Activated CD4-positive, CD25-positive, alpha-beta regulatory T cell treated with anti-CD3 and anti-CD28 coated beads, Interleukin-2, amount 50 U/mL, for 16 hours (primary cell): Measurements from ENCODE around the gene ZBTB34.
A peak's percentile ranks its signal among the peaks of the same experiment; 100 is the strongest.

ENCODE experiments used
- DNase-seq: peaks from one replicate; pipeline ENCODE4 v3.0.0-alpha.2; 2020; ENCODE audit warnings: low read depth, low spot score

Gene ZBTB34

DNA sequence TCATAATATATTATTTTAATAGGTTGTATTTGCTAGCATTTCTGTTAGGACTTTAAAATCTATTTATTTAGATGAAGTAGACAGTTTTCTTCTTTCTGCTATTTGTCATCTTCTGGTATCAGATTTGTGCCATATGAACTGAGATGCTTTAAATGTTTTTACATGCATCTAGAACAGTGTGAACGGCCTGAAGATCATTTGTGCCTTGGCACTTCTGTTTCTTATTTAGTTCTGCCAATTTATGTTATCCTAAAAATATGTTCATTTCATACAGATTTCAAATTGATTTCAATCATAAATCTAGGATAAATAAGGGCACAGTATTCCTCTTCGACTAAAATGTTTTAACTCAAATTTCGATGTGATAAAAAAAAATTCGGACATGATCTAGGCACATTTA, 16.1 kb downstream of the ZBTB34 start:
- DNase-seq = no peak

DNA sequence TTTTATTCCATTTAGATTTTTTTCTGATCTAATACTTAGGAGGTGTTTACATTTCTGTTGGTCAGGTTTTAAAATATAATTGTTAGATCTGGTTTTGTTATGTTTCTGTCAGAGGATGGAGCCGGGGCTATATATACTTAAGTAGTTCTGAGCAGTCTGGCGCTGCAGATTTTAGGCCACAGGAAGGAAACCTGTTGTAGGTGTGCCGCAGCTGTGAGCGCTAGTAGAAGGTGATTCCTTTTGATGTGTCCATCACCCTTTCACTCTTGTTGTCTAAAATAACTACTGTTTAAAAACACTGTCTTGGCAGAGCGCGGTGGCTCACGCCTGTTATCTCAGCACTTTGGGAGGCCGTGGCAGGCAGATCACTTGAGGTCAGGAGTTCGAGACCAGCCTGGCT, 17.0 kb downstream of the ZBTB34 start:
- DNase-seq = no peak

DNA sequence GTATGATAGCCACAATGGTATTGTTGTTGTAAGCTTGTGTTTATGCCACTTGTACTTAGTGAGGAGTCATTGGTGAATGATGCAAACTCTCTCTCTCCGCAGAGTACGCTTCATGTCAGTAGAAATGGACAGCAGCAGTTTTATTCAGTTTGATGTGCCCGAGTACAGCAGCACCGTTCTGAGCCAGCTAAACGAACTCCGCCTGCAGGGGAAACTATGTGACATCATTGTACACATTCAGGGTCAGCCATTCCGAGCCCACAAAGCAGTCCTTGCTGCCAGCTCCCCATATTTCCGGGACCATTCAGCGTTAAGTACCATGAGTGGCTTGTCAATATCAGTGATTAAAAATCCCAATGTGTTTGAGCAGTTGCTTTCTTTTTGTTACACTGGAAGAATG, 18.8 kb downstream of the ZBTB34 start:
- DNase-seq = no peak

DNA sequence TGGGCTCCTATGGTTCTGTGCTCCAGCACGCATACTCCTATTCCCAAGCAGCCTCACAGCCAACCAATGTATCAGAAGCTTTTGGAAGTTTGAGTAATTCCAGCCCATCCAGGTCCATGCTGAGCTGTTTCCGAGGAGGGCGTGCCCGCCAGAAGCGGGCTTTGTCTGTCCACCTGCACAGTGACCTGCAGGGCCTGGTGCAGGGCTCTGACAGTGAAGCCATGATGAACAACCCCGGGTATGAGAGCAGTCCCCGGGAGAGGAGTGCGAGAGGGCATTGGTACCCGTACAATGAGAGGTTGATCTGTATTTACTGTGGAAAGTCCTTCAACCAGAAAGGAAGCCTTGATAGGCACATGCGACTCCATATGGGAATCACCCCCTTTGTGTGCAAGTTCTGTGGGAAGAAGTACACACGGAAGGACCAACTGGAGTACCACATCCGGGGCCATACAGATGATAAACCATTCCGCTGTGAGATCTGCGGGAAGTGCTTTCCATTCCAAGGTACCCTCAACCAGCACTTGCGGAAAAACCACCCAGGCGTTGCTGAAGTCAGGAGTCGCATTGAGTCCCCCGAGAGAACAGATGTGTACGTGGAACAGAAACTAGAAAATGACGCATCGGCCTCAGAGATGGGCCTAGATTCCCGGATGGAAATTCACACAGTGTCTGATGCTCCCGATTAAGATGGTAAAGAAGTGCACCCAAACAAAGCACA, 19.9 kb downstream of the ZBTB34 start:
- DNase-seq = no peak

DNA sequence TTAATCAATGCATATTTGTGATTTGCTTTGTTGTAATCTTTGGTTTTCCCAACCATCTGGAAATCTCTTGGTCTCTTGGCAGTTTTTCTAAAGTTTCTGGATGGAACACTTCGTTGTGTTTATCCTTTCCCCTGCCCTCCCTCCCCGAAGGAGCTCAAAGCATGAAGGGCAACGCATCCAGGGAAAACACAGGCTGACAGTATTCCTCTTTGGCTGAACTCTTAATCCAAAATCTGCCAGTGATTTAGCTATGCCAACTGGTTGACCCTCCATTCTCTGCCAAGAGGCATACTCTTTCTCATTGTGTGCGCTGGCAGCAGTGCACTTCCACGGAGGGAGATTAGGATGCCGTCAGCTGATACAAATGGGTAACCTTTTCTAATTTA, 20.5 kb downstream of the ZBTB34 start:
- DNase-seq = no peak

DNA sequence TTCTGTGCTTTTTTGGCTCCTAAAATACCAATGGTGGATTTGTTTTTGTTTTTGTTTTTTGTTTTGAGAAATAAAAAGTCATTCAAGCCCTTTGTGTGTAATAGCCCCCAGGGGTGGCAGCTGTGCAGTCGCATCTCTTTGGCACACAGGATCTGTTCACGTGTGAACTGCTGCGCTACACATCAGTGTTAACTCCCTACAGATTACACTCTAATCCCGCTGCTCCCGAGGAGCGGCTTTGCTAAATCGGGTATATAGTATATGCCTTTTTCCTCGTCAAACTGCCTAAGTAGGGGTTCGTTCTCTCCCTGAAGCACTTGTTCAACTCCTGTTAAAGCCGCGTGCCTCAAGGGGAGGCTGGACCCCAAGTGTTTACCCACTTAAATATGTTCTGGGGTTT, 22.3 kb downstream of the ZBTB34 start:
- DNase-seq = no peak

DNA sequence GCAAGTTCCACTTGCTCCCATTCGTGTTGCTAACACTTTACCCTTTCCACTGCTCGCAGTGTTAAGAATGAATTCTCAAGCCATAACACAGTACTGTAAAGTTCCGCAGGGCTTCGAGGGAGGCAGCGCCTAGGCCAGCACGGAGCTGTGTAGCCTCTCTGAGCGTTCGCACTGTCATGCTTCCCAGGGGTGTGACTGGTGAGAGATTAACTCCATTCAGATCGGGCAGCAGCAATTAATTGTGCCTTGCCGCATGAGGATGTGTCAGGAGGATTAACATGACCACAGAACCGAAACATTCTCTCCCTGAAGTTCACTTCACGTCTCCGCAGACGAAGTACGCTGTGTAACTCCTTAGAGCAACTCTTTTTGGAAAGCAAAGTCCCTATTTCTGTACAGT, 23.2 kb downstream of the ZBTB34 start:
- no peak for DNase-seq

DNA sequence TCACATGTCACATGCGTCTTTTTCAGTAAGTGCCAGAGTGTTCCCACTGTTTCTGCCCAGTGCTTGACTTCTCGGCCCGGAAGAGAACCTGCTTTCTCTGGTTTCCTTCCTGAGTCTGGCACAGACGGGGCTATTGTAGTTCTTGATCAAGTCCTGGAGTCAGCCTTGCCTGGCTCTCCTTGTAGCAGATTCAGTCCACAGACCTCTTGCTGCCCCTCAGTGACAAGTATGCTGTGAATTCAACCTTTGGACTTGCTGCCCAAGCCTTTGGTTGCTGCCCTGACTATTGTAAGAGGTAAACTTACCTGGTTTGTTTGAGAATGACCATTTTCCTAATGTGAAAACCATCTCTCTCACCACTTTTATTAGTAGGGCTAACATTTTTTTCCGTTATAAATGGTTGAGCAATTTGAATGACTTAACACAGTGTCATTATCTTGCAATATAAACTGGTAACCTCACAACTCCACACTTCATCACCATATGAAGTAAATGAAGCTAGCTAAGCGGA, 24.7 kb downstream of the ZBTB34 start:
- no peak for DNase-seq

DNA sequence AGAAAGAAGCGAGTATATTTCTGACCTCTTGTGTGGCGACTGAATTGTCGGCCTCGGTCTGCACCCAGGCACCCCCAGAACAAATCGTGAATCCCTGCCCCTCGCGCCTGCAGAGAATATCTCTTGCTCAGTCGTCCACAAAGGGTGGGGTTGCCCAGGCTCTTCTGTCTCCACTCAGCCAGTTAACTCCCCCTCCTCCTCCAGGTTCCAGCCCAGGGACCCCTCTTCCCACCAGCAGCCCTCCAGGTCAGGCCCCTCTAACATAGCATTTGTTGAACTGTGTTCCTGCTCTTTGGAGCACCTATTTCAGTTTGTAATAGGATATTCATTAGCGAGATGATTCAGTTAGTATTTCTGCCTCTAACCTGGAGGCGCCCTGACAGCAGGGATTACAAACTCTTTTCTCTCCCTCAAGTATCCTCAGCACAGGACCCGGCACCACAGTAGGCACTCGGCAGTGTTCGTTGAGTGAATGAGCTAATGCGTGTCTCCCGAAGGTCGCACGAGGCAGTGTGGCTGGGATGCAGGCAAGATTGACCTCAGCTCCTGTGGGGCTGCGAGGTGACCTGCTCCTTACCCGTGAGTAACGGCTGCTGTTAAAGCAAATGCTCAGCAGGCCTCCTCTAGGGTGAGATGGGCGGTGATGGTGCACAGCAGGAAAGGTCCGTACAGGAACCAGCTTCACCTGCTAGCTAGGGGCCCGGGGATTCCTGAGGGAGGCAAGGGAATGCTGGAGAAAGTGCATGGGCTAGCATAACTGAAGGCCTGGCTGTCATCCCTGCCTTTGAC, 25.8 kb downstream of the ZBTB34 start:
- DNase-seq = no peak

DNA sequence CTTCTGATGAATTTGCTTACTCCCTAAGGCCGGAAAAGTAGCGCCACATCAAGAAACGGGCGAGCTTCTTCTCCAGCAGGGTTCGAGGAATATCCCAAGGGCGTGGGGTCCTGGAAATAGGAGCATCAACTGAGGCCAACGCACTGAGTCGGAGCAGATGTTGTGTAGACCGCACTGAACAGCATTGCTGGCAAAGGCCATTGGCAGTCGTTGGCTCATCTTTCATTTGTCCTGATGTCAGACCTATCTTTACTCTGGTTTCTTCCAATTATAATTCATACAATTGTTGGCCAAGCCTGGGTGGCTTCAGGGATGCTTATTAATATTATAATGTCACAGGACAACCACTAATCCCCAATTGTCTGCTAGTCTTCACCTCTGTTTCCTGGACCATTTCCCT, 26.5 kb downstream of the ZBTB34 start:
- DNase-seq = no peak

DNA sequence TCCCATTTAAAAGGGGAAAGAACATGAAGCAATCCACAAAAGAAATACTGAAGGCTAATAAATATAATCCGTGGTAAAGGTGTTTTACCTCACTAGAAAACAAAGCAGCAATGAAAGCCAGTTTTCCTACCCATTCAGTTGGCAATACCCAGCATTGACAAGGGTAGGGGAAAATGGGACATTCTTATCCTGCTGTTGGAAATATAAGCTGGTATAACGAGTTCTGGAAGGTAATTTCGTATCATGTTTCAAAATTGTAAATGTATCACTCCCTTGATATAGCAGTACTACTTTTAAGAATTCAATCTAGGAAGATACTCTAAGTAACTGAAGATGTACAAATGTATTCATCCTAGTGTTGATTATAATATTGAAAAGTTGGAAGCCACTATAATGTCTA, 31.2 kb downstream of the ZBTB34 start:
- no peak for DNase-seq

DNA sequence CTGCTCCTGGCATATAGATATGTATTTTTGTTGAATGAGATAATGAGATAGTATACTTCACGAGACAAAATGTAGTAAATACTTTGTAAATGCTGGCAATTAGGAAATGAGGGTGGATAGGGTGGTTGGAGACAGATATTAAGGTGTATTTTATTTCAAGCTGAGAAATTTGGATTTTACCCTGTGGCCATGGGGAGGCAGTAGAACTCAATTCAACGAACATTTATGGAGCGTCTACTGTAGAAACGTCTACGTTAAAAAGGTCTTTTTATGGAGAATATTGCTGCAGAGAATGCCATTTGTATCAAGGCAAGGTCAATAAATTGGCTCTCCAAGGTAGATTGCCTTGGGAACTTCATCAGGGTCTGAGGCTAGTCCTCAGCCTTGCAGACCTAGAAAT, 32.6 kb downstream of the ZBTB34 start:
- DNase-seq = no peak

DNA sequence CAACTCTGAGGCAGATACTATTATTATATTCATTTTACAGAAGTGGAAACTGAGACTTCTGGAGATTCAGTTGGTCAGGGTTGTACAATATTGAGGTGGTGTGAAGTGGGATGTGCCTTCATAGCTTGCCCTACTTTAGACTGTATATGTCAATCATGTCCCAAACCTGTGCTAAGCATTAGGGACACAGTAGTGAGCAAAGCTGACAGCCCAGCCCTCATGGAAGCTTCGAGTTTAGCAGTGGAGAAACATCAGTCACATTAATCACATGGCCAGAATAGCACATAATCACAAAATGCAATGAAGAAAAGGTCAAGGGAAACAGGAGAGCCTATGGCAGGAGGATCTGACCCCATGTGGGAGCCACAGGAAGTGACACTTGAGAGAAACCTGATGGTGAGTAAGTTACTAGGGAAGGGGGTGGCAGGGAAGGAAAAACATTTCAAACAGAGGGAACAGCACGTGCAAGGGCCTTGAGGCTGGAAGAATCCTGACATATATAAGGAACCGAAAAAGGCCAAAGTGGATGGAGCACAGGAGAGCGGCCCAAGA, 33.7 kb downstream of the ZBTB34 start:
- no peak for DNase-seq

DNA sequence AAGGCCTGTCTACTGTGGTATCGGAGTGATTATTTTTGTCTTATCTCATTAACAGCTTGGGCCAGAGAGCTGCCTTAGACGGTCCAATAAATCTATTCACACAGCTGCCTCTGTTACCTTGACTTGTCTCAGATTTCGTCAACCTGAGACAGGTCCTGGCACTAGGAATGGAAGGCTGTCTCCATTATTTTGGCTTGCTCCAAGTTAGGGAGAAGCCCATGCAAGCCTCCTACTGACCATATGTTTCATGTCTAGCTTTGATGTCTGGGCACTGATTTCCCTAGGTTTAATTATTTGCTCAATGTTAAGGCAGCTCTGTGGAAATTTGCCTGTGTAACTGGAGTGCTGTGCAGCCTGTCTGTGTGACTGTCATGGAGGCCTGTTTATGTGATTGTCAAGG, 41.8 kb downstream of the ZBTB34 start:
- DNase-seq = no peak

DNA sequence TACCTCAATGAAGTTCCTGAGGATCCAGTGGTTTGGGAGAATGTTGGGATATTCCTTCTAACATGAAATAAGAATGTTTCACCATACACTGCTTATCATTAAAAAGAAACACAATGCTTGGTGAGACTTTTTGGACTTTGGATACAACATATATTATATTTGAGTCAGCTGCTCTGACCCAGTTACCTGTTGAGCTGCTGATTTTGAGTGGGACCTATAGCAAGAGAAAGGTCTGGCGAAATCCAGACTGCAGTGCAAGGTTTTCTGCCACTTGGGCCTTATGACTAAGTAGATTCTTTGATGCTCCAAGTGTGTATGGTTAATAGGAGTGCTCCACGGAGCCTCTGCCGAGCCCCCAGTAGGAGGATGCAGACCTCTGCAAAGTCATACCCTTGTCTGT, 44.1 kb downstream of the ZBTB34 start:
- DNase-seq = no peak

DNA sequence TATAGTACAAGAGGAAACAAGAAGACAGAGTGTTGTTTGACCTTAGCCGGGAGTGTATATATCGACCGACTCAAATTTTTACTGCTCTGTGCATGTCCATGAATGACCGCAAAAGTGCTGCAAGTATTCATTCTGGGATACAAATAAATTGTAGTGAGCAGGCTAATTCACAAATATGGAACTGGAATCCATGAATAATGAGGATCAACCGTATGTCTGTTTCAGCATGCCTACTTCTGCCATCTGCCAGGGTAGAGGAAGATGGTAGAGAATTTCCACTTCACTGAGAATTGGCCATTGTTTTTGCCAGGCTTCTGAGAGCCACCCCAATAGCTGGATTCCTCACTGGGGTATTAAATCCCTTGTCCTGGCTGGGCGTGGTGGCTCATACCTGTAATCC, 45.7 kb downstream of the ZBTB34 start:
- no peak for DNase-seq

DNA sequence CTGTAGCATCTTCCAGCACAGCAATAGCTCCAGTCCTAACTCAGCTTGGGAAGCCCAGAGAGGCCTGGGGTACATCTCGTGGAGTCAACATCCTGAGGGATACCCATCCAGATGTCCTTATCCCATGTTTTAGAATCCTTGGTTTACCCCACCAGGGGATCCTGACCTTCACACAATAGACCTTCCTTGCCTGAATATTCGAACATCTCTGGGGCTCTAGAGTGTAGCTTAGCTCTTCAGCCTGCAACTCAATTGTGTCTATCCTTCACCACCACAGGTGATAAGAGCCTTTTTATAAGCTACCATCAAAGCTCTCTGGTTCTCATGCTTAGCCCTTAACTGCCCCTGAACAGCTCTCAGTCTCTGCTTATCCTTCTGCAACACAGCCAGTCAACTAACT, 46.6 kb downstream of the ZBTB34 start:
- DNase-seq = no peak

DNA sequence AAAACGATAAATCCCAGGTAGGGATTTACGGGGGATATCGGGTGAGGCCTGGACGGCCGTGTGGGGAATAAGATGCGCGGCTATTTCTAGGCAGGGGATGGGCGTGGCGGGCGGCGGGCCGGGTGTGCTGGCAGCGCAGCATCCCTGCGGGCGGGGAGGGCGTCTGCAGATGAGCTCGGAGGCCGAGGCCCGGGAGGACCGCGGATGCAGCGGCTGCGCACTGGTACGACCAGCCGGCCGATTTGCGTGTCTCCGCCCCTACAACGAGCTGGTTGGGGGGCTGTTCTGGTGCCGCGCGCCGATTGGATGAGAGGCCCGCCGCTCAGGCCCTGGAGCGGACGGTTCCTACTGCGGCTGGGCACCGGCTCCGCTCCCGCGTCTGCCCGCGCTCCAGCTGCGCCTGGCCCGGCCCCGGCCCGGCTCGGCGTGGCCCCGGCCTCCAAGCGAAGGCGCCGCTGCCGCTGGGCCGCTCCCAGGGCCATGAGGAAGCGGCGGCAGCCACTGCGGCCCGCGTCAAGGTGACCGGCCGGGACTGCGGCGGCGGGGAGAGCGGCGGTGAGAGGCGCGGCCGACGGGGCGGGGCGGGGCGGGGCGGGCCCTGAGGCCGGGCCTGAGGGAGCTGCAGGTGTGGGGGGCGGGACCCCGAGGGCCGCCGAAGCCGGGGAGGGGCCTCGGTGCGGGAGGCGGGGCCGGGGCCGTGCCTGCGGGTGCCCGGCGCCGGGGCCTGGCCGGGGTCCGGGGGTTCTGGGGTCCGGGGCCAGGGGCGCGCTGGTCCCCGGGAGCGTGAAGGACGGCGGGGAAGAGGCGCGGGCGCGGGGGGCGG, 54.2 kb downstream of the ZBTB34 start, which contains the start of gene RALGPS1:
TSS of gene RALGPS1 (plus strand) at position 325 of the 823 bp plus-strand sequence. CDS start 47,508 bp downstream, outside the sequence.
- DNase-seq = peak; percentile 60

DNA sequence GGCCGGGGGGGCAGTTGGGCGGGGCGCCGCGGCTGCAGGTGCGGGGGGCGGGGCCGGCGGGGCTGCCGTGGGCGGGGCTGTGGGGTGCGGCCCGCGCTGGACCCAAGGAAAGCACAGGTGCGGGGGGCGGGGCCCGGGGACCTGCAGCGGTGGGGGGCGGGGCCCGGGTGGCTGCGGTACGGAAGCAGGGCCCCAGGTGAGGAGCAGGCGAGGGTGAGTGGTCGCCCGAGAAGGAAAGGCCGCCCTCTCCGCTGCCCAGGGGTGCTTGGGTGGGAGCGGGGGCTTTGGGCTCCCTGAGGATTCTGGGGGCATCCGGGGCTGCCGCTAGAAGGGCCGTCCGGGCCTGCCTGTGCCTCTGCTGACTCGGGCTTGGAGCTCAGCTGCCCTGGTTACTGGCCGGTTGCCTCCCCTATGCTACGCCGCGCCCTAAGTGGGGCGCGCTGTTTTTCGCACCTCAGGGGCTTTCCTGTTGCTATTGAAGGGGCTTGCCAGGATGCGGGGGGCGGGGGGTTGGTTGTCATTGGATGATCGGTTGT, 54.9 kb downstream of the ZBTB34 start:
- DNase-seq = no peak

DNA sequence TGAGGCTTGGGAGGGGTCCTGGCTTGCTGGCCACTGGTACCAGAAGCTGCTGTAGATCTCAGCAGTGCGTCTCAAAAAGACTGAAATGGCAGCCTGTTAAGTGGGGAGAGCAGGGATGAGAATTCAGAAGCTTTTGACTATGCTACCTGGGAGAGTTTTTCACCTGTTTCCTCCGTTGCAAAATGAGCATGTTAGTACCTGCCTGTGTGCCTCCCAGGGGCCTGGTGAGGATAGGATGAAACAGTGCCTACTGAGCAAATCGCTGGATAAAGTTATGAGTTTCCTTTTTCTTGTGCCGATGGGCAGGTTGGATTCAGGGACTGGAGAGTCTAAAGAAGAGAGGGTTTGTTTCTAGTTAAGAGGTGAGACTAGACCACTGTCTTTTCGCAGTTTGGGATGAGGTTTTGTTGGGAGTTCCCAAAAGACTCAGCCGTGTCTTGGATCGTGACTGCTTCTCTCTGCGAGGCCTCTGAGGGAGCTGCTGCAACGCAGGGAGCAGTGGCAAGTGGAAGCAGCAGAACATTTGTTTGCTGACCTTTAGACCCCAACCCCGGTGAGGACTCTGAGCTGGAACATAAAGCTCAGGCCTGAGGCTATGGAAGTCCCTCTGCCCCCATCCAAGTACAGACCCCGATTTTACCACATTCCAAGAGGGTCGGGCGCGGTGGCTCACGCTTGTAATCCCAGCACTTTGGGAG, 55.6 kb downstream of the ZBTB34 start:
- DNase-seq = no peak

DNA sequence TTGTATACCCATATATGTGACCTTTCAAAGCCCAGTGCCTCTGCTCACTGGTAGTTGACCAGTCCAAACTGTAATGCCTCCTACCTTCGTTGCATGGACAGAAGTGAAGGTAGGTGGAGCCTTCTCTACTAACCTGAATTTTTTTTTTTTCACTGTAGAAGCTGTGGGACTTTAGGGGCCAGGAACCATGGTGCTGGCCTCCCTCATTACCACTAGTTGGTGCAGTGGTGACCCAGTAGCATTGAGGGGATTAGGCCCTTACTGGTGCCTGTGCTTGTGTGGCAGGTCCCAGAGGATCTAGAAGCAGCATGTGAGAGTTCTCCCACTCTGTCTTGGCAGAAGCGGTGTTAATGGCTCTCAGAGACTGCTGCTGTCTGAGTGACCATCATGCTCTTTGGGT, 56.5 kb downstream of the ZBTB34 start:
- DNase-seq = no peak
